HG03095 (cell line): Measurements from ENCODE around the gene ASB18.
"Not testable (repeated sequence)": the region's sequence is repeated elsewhere in the genome, so short reads cannot be mapped to it uniquely, and the experiment has no call there.

Experiments used
- ATAC-seq: cut with Tn5 transposase; IDR thresholded peaks from one replicate; pipeline ENCODE4 v1.9.1; 2021; ENCODE audit warnings: moderate library complexity; ENCODE audit not compliant: unreplicated experiment

Gene ASB18, protein sequence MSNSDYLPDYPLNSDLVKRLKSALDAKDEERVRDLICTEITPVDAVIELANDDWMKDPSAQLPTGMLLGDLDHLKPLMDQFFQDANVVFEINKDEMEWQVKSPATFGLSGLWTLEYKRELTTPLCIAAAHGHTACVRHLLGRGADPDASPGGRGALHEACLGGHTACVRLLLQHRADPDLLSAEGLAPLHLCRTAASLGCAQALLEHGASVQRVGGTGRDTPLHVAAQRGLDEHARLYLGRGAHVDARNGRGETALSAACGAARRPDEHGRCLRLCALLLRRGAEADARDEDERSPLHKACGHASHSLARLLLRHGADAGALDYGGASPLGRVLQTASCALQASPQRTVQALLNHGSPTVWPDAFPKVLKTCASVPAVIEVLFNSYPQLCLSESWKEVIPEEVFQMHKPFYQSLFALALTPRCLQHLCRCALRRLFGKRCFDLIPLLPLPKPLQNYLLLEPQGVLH

GRCh38 chr2:236264256-236264655 lies at the start of gene ASB18:
Gene ASB18 (minus strand): TSS chr2:236264406. CDS start chr2:236264345, 61 bp downstream.
- ATAC-seq: no peak

GRCh38 chr2:236311286-236311685 lies 47.1 kb upstream of the ASB18 start:
- ATAC-seq: no peak

DNA sequence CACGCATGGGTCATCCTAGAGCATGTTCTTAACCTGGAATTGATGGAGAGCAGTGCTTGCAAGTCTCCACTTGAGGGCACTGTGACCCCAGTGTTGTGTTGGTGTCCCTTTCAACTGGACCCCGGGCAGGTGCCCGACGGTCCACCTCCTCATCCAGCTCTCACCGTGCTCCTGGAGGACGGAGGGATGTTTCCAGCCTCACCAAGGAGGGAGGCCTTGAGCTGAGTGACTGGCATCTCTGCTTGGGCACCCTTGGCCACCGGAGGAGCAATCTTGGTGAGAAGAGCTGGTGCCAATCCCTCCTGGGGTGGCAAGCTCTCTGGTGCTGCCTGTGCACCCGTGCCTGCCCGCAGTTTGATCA lies 45.4 kb upstream of the ASB18 start:
- no peak for ATAC-seq

GRCh38 chr2:236308855-236309668 lies 44.9 kb upstream of the ASB18 start:
- no peak for ATAC-seq

DNA sequence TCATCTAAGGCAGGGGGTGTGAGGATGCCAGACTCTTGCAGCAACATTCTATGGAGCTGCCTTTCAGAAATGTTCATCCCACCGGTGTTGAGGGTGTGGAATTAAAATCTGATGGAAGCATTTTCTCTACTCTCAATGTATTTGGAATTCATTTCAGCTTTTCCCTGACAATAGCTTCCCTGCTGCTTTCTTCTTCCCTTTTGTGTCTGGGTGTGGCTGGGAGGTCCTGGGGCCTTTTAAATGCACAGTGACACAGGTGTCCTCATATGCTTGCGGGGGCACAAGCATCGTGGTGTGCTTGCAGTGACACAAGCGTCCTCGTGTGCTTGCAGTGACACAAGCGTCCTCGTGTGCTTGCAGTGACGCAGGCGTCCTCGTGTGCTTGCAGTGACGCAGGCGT lies 43.4 kb upstream of the ASB18 start:
- no peak for ATAC-seq

- no peak for ATAC-seq
Observed at GRCh38 chr2:236306825-236307540, 42.8 kb upstream of the ASB18 start.

DNA sequence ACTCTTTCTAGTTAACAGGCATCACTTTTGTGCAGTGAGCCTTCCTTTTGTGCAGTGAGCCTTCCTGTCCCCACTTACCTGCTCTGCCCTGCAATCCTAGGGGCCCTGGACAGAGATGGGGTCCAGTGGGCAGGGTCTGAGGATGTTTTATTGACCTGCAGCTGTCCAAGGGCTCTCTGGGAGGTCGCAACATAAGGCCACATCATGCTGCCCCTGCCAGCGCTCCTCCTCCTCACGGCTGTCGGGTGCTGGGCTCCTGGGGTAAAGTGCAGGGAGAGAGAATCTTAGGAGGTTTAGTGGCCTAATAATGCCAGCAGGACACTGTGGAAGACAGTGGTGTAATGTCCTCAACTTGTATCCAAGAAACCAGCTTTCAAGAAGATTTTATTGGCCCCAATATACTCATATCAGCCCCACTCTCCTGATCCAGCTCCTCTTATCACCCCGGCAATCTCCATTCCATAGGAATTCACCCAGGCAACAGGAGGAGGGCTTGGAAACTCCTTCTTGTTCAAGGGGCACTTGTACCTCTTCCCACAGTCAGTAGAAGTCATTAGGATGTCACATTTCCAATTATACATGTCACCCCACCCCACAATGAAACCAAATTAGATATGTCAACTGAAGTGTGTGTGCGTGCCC lies 41.9 kb upstream of the ASB18 start:
- ATAC-seq: no peak

DNA sequence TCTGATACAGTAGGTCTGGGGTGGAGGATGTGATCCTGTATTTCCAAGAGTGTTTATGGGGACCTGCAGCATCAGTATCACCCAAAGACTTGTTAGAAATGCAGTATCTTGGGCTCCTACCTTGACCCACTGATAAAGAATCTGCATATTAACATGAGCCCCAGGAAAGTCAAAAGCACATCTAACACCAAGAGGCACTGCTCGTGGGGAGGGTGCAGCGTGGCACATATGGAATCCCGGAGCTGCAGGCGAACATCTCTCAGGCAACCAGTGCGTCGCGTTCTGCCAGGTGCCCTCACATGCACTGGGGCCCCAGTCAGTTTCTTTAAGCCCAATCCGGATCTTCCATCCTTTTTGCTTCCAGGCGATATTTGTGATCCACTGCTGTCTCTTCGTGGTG lies 41.3 kb upstream of the ASB18 start:
- ATAC-seq: no peak

DNA sequence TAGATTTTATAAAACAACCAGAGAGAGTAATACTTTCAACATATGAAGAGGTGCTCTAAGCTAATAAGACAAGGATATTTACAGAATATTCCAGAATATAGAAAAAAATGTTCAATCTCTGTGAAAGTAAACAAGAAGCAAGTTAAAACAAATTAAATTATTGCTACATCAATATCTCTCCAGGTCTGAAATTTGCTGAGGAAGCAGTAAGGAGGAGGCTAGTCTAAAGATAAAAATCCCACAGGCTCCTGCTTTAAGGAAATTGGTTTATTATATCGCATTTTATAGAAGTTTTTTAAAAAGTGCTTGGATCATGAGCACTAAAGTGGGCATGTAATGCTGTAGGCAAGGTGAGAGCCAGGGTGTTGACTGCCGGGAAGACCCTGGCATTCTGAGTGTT lies 39.7 kb upstream of the ASB18 start:
- no peak for ATAC-seq

- ATAC-seq: no peak
Observed at GRCh38 chr2:236302555-236302954, 38.3 kb upstream of the ASB18 start.

- no peak for ATAC-seq
Observed at GRCh38 chr2:236298924-236299475, 34.8 kb upstream of the ASB18 start.

DNA sequence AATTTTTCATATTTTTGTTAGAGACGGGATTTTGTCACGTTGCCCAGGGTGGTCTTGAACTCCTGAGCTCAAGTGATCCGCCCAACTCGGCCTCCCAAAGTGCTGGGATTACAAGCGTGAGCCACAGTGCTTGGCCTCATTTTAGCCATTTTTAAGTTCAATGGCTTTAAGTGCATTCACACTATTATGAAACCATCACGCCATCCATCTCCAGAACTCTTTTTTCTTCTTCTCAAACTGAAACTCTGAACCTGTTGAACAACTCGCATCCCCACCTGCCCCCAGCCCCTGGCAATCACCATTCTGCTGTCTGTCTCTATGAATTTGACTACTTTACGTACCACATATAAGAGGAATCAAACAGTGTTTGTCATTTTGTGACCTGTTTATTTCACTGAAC lies 31.3 kb upstream of the ASB18 start:
- no peak for ATAC-seq

DNA sequence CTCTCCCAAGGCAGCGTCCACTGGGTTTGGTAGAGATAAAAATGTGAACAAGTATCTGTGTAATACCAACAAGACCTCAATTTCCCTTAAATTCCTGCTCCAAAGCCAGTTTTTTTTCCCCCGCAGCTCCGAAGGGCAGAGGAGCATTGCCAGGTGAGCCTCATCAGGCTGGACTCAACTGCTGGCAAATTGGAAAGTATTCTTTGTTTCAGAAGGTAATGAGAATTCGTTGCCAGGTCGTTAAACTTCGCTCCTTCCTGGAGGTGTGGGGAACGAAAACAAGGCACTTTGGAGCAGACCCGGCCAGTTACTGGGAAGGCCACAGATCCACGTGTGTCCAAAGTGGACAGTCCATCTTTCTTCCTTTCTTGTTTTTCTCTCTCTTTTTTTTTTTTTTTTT lies 30.4 kb upstream of the ASB18 start:
- no peak for ATAC-seq

- no peak for ATAC-seq
Observed at GRCh38 chr2:236293241-236293810, 29.1 kb upstream of the ASB18 start.

- no peak for ATAC-seq
Observed at GRCh38 chr2:236291911-236292310, 27.7 kb upstream of the ASB18 start.

- ATAC-seq: no peak
Observed at GRCh38 chr2:236291476-236291875, 27.3 kb upstream of the ASB18 start.

DNA sequence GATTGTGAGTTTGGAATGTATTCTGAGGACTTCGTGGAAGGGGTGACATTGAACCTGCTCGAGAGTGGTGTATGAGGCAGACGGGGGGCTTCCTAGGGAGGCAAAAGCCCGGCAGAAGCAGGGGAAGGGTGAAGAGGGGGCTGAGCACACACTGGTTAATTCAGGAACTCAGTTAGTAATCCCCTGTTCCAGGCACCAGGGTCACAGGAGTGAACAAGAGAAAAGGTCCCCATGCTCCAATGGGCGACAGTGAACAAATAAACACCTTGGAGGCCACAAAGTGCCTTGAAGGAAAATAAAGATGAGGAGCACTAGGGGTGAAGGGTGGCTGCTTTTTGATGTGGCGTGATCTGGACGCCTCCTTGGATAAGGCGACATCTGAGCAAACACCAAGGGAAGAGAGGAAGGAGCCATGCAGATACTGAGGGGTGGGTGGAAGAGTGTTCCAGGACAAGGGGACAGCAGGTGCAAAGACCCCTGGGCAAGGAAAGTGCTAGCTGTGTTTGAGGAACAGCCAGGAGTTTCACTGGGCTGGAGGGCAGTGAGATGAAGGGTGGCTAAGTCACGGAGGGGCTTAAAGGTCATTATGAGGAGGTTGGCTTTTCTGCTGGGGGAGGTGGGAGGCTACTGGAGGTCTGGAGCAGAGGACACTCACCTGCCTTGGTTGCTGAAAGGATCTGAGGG lies 26.7 kb upstream of the ASB18 start:
- ATAC-seq: no peak

GRCh38 chr2:236289766-236290462 lies 25.7 kb upstream of the ASB18 start:
- no peak for ATAC-seq

DNA sequence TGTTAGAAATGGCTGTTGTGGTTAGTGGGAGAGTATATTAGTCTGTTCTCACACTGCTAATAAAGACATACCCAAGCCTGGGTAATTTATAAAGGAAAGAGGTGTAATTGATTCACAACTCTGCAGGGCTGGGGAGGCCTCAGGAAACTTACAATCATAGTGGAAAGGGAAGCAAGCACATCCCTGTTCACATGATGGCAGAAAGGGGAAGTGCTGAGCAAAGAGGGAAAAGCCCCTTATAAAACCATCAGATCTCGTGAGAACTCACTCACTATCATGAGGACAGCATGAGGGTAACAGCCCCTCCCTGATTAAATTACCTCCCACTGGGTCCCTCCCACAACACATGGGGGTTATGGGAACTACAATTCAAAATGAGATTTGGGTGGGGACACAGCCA lies 24.2 kb upstream of the ASB18 start:
- not testable (repeated sequence) for ATAC-seq
